ENCODE results near the gene AQR. TPM values are rescaled to one million over a fixed set of nuclear protein-coding genes. Genes with fewer than 3 reads are reported as not detected.
"Not testable (repeated sequence)": the region's sequence is repeated elsewhere in the genome, so short reads cannot be mapped to it uniquely, and the experiment has no call there.

The AQR gene
- total RNA-seq, 1 experiment from 2014 or later: 62.1 TPM

DNA sequence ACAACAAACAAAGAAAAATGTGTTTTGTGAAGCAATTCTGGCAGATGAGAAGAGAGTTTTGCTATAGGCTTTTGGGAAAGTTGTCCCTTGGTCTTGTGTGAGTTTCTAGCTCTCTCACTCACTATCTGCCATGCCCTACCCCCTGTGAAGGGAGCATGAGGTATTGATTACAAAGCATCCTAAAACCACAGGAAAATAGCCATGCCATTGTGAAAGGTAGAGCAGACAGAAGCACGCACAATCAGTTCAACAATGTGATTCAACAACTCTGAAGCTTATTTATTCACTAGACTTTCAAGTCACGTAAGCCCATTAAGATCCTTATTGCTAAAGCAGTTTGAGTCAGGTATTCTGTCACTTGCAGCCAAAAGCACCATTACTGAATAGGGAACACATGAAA lies 6.5 kb upstream of the AQR start (continued):
- TF ChIP-seq MLX (CRISPR knock-in tag; IDR thresholded peaks at IDR 0.05): no peak

- Mint-ChIP-seq H3K9me3 (no peaks in the 10 kb centered on the region), H3K4me3 (no peak overlapping the region), H3K36me3 (peaks cover 10% of the 10 kb centered on the region), H3K4me1 (peaks cover 40% of the 10 kb centered on the region), H3K27ac (peak overlapping the region; percentile 18), H3K27me3 (ENCODE audit: low read depth) (no peaks in the 10 kb centered on the region)
- ATAC-seq: no peak
- ChIA-PET POLR2A (no interaction called here), CTCF (interaction anchor here (0.6 to 1.9 kb wide), 3 partner anchors 9 to 53 kb away, joined by 3 to 7 read pairs (median 4); no protein-coding TSS in a partner anchor)
- TF ChIP-seq, protein P1, sequence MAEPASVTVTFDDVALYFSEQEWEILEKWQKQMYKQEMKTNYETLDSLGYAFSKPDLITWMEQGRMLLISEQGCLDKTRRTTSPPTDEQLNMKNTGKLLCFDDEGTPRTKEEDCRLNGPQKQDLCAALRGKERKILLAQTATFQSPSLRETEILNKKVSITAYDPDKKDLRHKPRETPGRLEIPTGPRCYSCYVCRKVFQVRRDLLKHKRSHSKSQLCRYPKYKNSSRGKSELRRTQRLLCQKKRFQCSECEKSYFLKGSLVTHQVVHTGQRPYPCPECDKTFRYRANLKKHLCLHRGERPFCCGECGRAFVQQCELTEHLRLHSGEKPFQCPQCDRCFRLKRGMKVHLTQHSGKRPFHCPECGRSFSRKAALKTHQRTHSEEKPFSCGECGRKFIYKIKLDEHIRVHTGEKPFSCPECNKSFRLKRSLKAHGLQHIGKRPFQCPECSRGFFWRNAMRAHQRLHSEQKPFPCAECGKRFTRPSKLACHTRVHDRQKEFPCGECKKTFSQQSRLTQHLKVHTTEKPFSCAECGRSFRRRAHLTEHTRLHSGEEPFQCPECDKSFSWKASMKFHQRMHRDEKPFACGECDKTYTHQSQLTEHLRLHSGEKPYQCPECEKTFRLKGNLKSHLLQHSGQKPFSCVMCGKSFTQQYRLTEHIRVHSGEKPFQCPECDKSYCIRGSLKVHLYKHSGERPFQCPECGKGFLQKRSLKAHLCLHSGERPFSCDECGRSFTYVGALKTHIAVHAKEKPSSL (CRISPR knock-in tag; conservative IDR thresholded peaks at IDR 0.05): no peak
- TF ChIP-seq, protein P2, sequence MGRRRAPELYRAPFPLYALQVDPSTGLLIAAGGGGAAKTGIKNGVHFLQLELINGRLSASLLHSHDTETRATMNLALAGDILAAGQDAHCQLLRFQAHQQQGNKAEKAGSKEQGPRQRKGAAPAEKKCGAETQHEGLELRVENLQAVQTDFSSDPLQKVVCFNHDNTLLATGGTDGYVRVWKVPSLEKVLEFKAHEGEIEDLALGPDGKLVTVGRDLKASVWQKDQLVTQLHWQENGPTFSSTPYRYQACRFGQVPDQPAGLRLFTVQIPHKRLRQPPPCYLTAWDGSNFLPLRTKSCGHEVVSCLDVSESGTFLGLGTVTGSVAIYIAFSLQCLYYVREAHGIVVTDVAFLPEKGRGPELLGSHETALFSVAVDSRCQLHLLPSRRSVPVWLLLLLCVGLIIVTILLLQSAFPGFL (CRISPR knock-in tag; IDR thresholded peaks at IDR 0.05; ENCODE audit: borderline replicate concordance): no peak
- TF ChIP-seq JUN (CRISPR knock-in tag; IDR thresholded peaks at IDR 0.05) (no peak), CTCF (IDR thresholded peaks at IDR 0.05) (no peak), ERG (CRISPR knock-in tag; IDR thresholded peaks at IDR 0.05) (no peak), E2F4 (CRISPR knock-in tag; IDR thresholded peaks at IDR 0.05; ENCODE audit: borderline replicate concordance, low read depth) (no peak), GRHL2 (CRISPR knock-in tag; IDR thresholded peaks at IDR 0.05; ENCODE audit: insufficient replicate concordance, severe bottlenecking) (no peak), E2F1 (CRISPR knock-in tag; IDR thresholded peaks at IDR 0.05) (no peak)
- no peak for DNase-seq (ENCODE audit: low spot score)
Measured at GRCh38 chr15:34973512-34973911, 4.0 kb upstream of the AQR start.

DNA sequence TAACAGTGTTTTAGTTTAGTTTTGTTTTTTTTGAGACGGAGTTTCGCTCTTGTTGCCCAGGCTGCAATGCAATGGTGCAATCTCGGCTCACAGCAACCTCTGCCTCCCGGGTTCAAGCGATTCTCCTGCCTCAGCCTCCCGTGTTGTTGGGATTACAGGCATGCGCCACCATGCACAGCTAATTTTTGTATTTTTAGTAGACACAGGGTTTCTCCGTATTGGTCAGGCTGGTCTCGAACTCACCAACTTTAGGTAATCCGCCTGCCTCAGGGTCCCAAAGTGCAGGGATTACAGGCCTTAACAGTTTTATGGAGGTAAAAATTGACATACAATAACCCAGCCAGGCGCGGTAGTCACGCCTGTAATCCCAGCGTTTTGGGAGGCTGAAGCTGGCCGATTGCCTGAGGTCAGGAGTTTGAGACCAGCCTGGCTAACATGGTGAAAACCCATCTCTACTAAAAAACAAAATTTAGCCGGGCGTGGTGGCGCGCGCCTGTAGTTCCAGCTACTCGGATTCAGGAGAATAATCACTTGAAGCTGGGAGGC lies 629 bp upstream of the AQR start:
- H3K4me1 Mint-ChIP-seq: peaks cover 28% of the 10 kb centered on the region
- ATAC-seq; H3K9me3 Mint-ChIP-seq; H3K27me3 Mint-ChIP-seq (ENCODE audit: low read depth); DNase-seq (ENCODE audit: low spot score): not testable (repeated sequence)
- CTCF ChIA-PET: interaction anchor here (1.0 to 2.7 kb wide), 10 partner anchors 10 to 466 kb away, joined by 3 to 24 read pairs (median 4); partner anchors contain the start of gene ZNF770
- H3K36me3 Mint-ChIP-seq: peaks cover 11% of the 10 kb centered on the region
- peak overlapping the region; percentile 99 for H3K4me3 Mint-ChIP-seq
- H3K27ac Mint-ChIP-seq: 0 out of 2 replicates have a peak overlapping the region, but pooled peaks have one; percentile 99
- POLR2A ChIA-PET: interaction anchor here (1.5 to 2.0 kb wide), 2 partner anchors 18 to 49 kb away, joined by 3 to 14 read pairs; partner anchors contain the start of gene ZNF770

Data from WTC11 (cell line).